Measurements from ENCODE around the gene ZNF440. TPM values are rescaled to one million over a fixed set of nuclear protein-coding genes. Genes with fewer than 3 reads are reported as not detected.

Gene ZNF440
- total RNA-seq, 1 donor from 2014 or later: 1.1 TPM

DNA sequence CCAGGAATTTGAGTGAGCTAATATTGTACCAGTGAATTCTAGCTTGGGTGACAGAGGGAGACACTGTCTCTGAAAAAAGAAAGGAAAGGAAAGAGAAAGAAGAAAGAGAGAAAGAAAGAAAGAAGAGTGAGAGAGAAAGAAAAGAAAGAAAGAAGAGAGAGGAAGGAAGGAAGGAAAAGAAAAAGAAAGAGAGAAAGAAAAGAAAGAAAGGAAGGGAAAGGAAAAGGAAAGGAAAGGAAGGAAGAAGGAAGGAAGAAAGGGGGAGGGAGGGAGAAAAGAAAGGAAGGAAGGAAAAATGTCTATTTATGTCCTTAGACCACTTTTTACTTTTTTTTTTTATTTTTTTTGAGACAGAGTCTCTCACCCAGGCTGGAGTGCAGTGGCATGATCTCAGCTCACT lies 21.1 kb upstream of the ZNF440 start:
- Histone ChIP-seq H3K27me3 (no peaks in the 10 kb centered on the region), H3K27ac (no peak overlapping the region), H3K4me3 (no peak overlapping the region), H3K36me3 (no peaks in the 10 kb centered on the region), H3K9me3 (peaks cover 31 to 45% of the 10 kb centered on the region in 2 donors), H3K4me1 (peaks cover 3 to 5% of the 10 kb centered on the region in 2 donors)
- intact Hi-C loops (cut with DNase I): no loop called here
- TF ChIP-seq, protein P1, sequence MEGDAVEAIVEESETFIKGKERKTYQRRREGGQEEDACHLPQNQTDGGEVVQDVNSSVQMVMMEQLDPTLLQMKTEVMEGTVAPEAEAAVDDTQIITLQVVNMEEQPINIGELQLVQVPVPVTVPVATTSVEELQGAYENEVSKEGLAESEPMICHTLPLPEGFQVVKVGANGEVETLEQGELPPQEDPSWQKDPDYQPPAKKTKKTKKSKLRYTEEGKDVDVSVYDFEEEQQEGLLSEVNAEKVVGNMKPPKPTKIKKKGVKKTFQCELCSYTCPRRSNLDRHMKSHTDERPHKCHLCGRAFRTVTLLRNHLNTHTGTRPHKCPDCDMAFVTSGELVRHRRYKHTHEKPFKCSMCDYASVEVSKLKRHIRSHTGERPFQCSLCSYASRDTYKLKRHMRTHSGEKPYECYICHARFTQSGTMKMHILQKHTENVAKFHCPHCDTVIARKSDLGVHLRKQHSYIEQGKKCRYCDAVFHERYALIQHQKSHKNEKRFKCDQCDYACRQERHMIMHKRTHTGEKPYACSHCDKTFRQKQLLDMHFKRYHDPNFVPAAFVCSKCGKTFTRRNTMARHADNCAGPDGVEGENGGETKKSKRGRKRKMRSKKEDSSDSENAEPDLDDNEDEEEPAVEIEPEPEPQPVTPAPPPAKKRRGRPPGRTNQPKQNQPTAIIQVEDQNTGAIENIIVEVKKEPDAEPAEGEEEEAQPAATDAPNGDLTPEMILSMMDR (IDR thresholded peaks at IDR 0.05): no peak
- no peak for DNase-seq (ENCODE audit: low spot score in 2 of 2)

DNA sequence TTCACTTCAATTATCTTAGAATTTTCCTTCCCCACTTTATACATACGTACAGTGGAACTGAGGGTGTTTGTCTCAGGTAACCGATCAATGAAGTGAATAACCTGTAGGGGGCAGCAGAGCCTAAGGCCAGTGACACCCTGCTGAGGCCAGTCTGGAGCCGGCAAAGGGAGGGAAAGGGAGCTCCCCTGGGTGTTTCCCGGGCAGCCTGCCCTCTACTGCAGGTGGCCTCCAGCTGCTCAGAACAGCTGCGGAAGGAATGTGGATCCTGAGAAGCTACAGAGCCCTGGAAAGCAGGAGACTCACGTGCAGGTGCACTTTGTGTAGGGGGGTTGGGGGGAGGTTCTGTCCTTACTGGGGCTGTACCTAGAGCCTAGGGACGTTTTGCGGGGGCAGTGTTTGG lies 16.6 kb upstream of the ZNF440 start:
- Histone ChIP-seq H3K27me3 (no peaks in the 10 kb centered on the region), H3K4me3 (peak overlapping the region in 1 of 2 donors; percentile 71), H3K4me1 (peaks cover 6 to 8% of the 10 kb centered on the region in 2 donors), H3K9me3 (peaks cover 0 to 2% of the 10 kb centered on the region in 2 donors), H3K27ac (peak overlapping the region in 1 of 2 donors; percentile 60), H3K36me3 (no peaks in the 10 kb centered on the region)
- DNase-seq (ENCODE audit: low spot score in 2 of 2): peak; percentile 23 to 85
- intact Hi-C loops (cut with DNase I): loop anchor here (1.0 to 5.0 kb wide), 4 partner anchors 31 to 265 kb away; partner anchors contain the start of genes ZNF441, ZNF69 and ZNF844
- TF ChIP-seq, protein P1 (IDR thresholded peaks at IDR 0.05): peak; percentile 81 to 90 (median 83)

GRCh38 chr19:11798391-11799330 lies 15.4 kb upstream of the ZNF440 start, which contains the start of gene ZNF491:
Gene ZNF491 (plus strand): TSS chr19:11798523. CDS start chr19:11805954, 7,431 bp downstream.
- DNase-seq (ENCODE audit: low spot score in 2 of 2): peak; percentile 73 to 95
- TF ChIP-seq, protein P1 (IDR thresholded peaks at IDR 0.05): peak in 2 of 3 experiments; percentile 11 to 27
- Histone ChIP-seq H3K27me3 (no peaks in the 10 kb centered on the region), H3K4me3 (peak within 1 kb of the TSS; percentile 71 to 72), H3K9me3 (no peaks in the 10 kb centered on the region), H3K36me3 (no peaks in the 10 kb centered on the region), H3K4me1 (peaks cover 6 to 8% of the 10 kb centered on the region in 2 donors), H3K27ac (peak within 1 kb of the TSS; percentile 60 to 80)
- intact Hi-C loops (cut with DNase I): loop anchor here (1.0 to 5.0 kb wide), 6 partner anchors 16 to 342 kb away; partner anchors contain the start of genes ZNF20, ZNF440, ZNF69 and ZNF700

GRCh38 chr19:11806354-11807098 lies 7.5 kb upstream of the ZNF440 start:
- Histone ChIP-seq H3K27me3 (no peaks in the 10 kb centered on the region), H3K4me3 (no peak overlapping the region), H3K4me1 (no peaks in the 10 kb centered on the region), H3K9me3 (peaks cover 19 to 32% of the 10 kb centered on the region in 2 donors), H3K36me3 (peaks cover 11 to 19% of the 10 kb centered on the region in 2 donors), H3K27ac (no peak overlapping the region)
- intact Hi-C loops (cut with DNase I): no loop called here
- TF ChIP-seq, protein P1 (IDR thresholded peaks at IDR 0.05): no peak
- DNase-seq (ENCODE audit: low spot score in 2 of 2): no peak

DNA sequence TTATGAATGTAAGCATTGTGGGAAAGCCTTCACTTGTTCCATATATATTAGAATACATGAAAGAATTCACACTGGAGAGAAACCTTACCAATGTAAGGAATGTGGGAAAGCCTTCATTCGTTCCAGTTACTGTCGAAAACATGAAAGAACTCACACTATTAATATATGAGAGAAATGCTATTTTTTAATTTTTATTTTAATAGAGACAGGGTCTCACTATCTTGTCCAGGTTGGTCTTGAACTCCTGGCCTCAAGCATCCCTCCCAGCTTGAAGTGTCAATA lies 7.0 kb upstream of the ZNF440 start:
- Histone ChIP-seq H3K27me3 (no peaks in the 10 kb centered on the region), H3K4me3 (no peak overlapping the region), H3K27ac (no peak overlapping the region), H3K4me1 (no peaks in the 10 kb centered on the region), H3K9me3 (peaks cover 19 to 32% of the 10 kb centered on the region in 2 donors), H3K36me3 (peaks cover 11 to 19% of the 10 kb centered on the region in 2 donors)
- intact Hi-C loops (cut with DNase I): no loop called here
- TF ChIP-seq, protein P1 (IDR thresholded peaks at IDR 0.05): no peak
- DNase-seq (ENCODE audit: low spot score in 2 of 2): no peak

All from ascending aorta (tissue), 2 donors.